HCT116 (cell line): ENCODE results near the gene HIGD1A. TPM values are rescaled to one million over a fixed set of nuclear protein-coding genes. Genes with fewer than 3 reads are reported as not detected.

Source experiments
- ATAC-seq: fragments of 200-7000 bp; cut with Tn5 transposase; 2 replicates; pipeline ENCODE4 v1.9.1; 2020; ENCODE audit warnings: mild to moderate bottlenecking, moderate library complexity
- BruUV-seq: library from RNA; stranded (reverse); fragments of 400-500 nt; replicated peaks from 2 replicates; lab custom pipeline; 2021; lab: Mats Ljungman, UMichigan
- CTCF ChIA-PET: fragments of 300-600 bp; sonication (Branson Sonifier 250); formaldehyde crosslinking; loops from one replicate; lab custom pipeline; 2021; ENCODE audit warnings: antibody characterized with exemption; lab: Charles Lee
- POLR2A ChIA-PET: fragments of 300-600, 350-600 bp; sonication (Branson Sonifier 250); formaldehyde crosslinking; loops from one replicate; lab custom pipeline; 2021; ENCODE audit warnings: antibody characterized with exemption; lab: Charles Lee
- RAD21 ChIA-PET, 2 experiments: fragments of 300-600 bp; sonication (Branson Sonifier 250); formaldehyde crosslinking; loops; one replicate each; lab custom pipeline; 2023; ENCODE audit warnings: low total read pairs in 2 of 2; ENCODE audit not compliant: uncharacterized antibody in 2 of 2, unreplicated experiment in 2 of 2, low non-redundant PET in 1 of 2; lab: Charles Lee
- DNase-seq: peaks from one replicate; pipeline ENCODE4 v3.0.0-alpha.2; 2010; ENCODE audit warnings: low read depth, low spot score
- H2AFZ ChIP-seq: fragments of 200-600 bp; shearing (Covaris generic), sonication (generic); 2 replicates; pipeline ENCODE4 v1.6.1; 2017; ENCODE audit warnings: low read depth, mixed run types, mixed read lengths, antibody characterized with exemption, low read length; ENCODE audit not compliant: poor library complexity, severe bottlenecking
- H3K27ac ChIP-seq: 2 replicates; pipeline ENCODE4 v1.5.1; 2012; ENCODE audit warnings: low read depth, low read length
- H3K27me3 ChIP-seq: fragments of 200-600 bp; sonication (generic); 2 replicates; pipeline ENCODE4 v1.6.1; 2016; ENCODE audit warnings: mixed run types, low read length, mixed read lengths; ENCODE audit not compliant: insufficient read depth
- H3K36me3 ChIP-seq, 2 experiments: fragments of 200-500 bp in 1 of 2; fragments of 200-600 bp in 1 of 2; sonication (Bioruptor generic) in 1 of 2; sonication (generic) in 1 of 2; 2 replicates each; pipeline versions ENCODE4 v1.5.1 to v1.6.1; 2014 to 2016; ENCODE audit warnings: low read length in 2 of 2, inconsistent platforms in 1 of 2, mixed read lengths in 1 of 2, mixed run types in 1 of 2; ENCODE audit not compliant: insufficient read depth in 2 of 2, control insufficient read depth in 1 of 2
- H3K4me1 ChIP-seq, 2 experiments: fragments of 200-600 bp in 1 of 2; sonication (generic) in 1 of 2; 2 replicates each; pipeline versions ENCODE4 v1.5.1 to v1.6.1; 2012 to 2017; ENCODE audit warnings: low read length in 2 of 2, inconsistent platforms in 1 of 2, mild to moderate bottlenecking in 1 of 2, mixed read lengths in 1 of 2, mixed run types in 1 of 2, moderate library complexity in 1 of 2; ENCODE audit not compliant: insufficient read depth in 2 of 2, control insufficient read depth in 1 of 2
- H3K4me2 ChIP-seq: fragments of 200-600 bp; sonication (generic); 2 replicates; pipeline ENCODE4 v1.6.1; 2017; ENCODE audit warnings: mixed run types, low read length, mixed read lengths
- H3K4me3 ChIP-seq, 2 experiments: fragments of 200-600 bp in 1 of 2; sonication (generic) in 1 of 2; replicated peaks in 1 of 2; 2 replicates each; pipeline ENCODE4 v1.5.1; 2011 to 2016; ENCODE audit warnings: low read length in 2 of 2, control low read depth in 1 of 2, low read depth in 1 of 2, mild to moderate bottlenecking in 1 of 2, mixed read lengths in 1 of 2, mixed run types in 1 of 2
- H3K79me2 ChIP-seq: fragments of 200-600 bp; sonication (generic); 2 replicates; pipeline ENCODE4 v1.6.1; 2017; ENCODE audit warnings: mild to moderate bottlenecking, mixed run types, low read length, moderate library complexity, mixed read lengths; ENCODE audit not compliant: insufficient read depth
- H3K9ac ChIP-seq: fragments of 200-600 bp; sonication (generic); 2 replicates; pipeline ENCODE4 v1.6.1; 2016; ENCODE audit warnings: low read length, mixed read lengths
- H3K9me2 ChIP-seq: fragments of 200-600 bp; sonication (generic), shearing (Covaris generic); 2 replicates; pipeline ENCODE4 v1.6.1; 2017; ENCODE audit warnings: mixed run types, mild to moderate bottlenecking, moderate library complexity; ENCODE audit not compliant: insufficient read depth
- H3K9me3 ChIP-seq, 2 experiments: fragments of 200-500 bp in 1 of 2; fragments of 200-600 bp in 1 of 2; sonication (Bioruptor generic) in 1 of 2; sonication (generic) in 1 of 2; 2 replicates each; pipeline ENCODE4 v1.6.1; 2014 to 2017; ENCODE audit warnings: low read length in 2 of 2, mixed read lengths in 2 of 2, inconsistent platforms in 1 of 2, low read depth in 1 of 2, mild to moderate bottlenecking in 1 of 2, mixed run types in 1 of 2, moderate library complexity in 1 of 2; ENCODE audit not compliant: control insufficient read depth in 1 of 2, insufficient read depth in 1 of 2
- H4K20me1 ChIP-seq: fragments of 200-600 bp; sonication (generic), shearing (Covaris generic); 2 replicates; pipeline ENCODE4 v1.6.1; 2017; ENCODE audit warnings: mixed run types, mild to moderate bottlenecking, moderate library complexity; ENCODE audit not compliant: insufficient read depth
- CBX3 ChIP-seq: IDR thresholded peaks from 2 replicates; pipeline ENCODE4 v1.6.1; 2012; ENCODE audit warnings: low read depth
- EGR1 ChIP-seq: IDR thresholded peaks from 2 replicates; pipeline ENCODE4 v1.6.1; 2012; ENCODE audit warnings: low read depth
- ELF1 ChIP-seq: IDR thresholded peaks from 2 replicates; pipeline ENCODE4 v1.6.1; 2012; ENCODE audit warnings: low read depth, borderline replicate concordance
- EZH2 ChIP-seq: fragments of 200-600 bp; sonication (generic); IDR thresholded peaks from 2 replicates; pipeline ENCODE4 v1.6.1; 2017; ENCODE audit warnings: antibody characterized with exemption, mixed run types
- EZH2phosphoT487 ChIP-seq: fragments of 200-600 bp; IDR thresholded peaks from 2 replicates; pipeline ENCODE4 v1.6.1; 2018; ENCODE audit warnings: antibody characterized with exemption, borderline replicate concordance
- FOSL1 ChIP-seq: IDR thresholded peaks from 2 replicates; pipeline ENCODE4 v1.6.1; 2012; ENCODE audit warnings: low read depth
- POLR2A ChIP-seq: IDR thresholded peaks from 2 replicates; pipeline ENCODE4 v1.7.0; 2011; ENCODE audit warnings: borderline replicate concordance; ENCODE audit not compliant: insufficient read depth, insufficient read length; ENCODE audit errors: extremely low read depth
- POLR2AphosphoS5 ChIP-seq: IDR thresholded peaks from 2 replicates; pipeline ENCODE4 v1.6.1; 2011; ENCODE audit warnings: mild to moderate bottlenecking, low read depth, low read length, moderate library complexity
- RAD21 ChIP-seq: IDR thresholded peaks from 2 replicates; pipeline ENCODE4 v1.6.1; 2012; ENCODE audit warnings: low read depth, mild to moderate bottlenecking
- SIN3A ChIP-seq: IDR thresholded peaks from 2 replicates; pipeline ENCODE4 v1.6.1; 2012; ENCODE audit warnings: low read depth
- SP1 ChIP-seq: IDR thresholded peaks from 2 replicates; pipeline ENCODE4 v1.6.1; 2012; ENCODE audit warnings: low read depth
- SRF ChIP-seq: IDR thresholded peaks from 2 replicates; pipeline ENCODE4 v1.6.1; 2012; ENCODE audit warnings: low read depth
- TCF7L2 ChIP-seq: IDR thresholded peaks from 2 replicates; pipeline ENCODE4 v1.7.0; 2011; ENCODE audit warnings: borderline replicate concordance, inconsistent platforms; ENCODE audit not compliant: insufficient read depth, insufficient read length; ENCODE audit errors: extremely low read depth
- YY1 ChIP-seq: IDR thresholded peaks from 2 replicates; pipeline ENCODE4 v1.6.1; 2011; ENCODE audit warnings: low read length, low read depth, moderate library complexity, mild to moderate bottlenecking; ENCODE audit not compliant: insufficient replicate concordance; ENCODE audit errors: extremely low read depth
- ZFX ChIP-seq: fragments of 450-650 bp; IDR thresholded peaks from 2 replicates; pipeline ENCODE4 v1.6.1; 2017
- ZNF274 ChIP-seq: fragments of 200-500 bp; sonication (Bioruptor generic); IDR thresholded peaks from 2 replicates; pipeline ENCODE4 v1.6.1; 2014; ENCODE audit warnings: mild to moderate bottlenecking, low read depth, low read length, inconsistent platforms
- intact Hi-C: fragments of 100-400 bp; cut with micrococcal nuclease; formaldehyde crosslinking; loops from 2 replicates; pipeline ENCODE4 v1.10.0; 2022
- total RNA-seq: library from RNA; stranded (reverse); gene quantifications from one replicate; pipeline ENCODE4 v1.2.1, GENCODE V29; 2021; ENCODE audit not compliant: unreplicated experiment
- TF ChIP-seq, protein P1 (sequence below): IDR thresholded peaks from 2 replicates; pipeline ENCODE4 v1.6.1; 2012
- TF ChIP-seq, protein P2 (sequence below): IDR thresholded peaks from 2 replicates; pipeline ENCODE4 v1.6.1; 2011; ENCODE audit warnings: mild to moderate bottlenecking, low read length, moderate library complexity; ENCODE audit not compliant: insufficient replicate concordance; ENCODE audit errors: extremely low read depth

HIGD1A gene
- total RNA-seq, 1 experiment from 2014 or later = 71.2 TPM

DNA sequence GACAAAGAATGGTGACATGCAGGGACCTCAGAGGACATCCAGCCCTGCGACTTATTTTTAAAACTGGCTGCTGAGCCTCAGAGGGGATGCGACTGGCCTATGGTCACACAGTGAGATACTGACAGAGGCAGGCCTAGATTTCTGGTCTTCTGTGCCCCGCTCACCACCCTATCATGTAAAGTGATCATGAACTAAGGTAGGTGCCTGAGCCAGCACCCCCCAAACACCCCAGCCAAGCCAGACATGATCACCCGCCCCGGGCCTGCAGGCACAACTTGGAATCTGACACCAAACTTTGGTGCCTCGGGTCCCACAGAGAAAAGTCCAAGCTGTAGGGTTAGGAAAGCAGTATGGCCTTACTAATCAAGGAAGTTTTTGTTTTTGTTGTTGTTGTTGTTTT lies 67.8 kb downstream of the HIGD1A start:
- TF ChIP-seq SIN3A (no peak), RAD21 (no peak)
- TF ChIP-seq, protein P1, sequence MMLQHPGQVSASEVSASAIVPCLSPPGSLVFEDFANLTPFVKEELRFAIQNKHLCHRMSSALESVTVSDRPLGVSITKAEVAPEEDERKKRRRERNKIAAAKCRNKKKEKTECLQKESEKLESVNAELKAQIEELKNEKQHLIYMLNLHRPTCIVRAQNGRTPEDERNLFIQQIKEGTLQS = no peak
- TF ChIP-seq, protein P2, sequence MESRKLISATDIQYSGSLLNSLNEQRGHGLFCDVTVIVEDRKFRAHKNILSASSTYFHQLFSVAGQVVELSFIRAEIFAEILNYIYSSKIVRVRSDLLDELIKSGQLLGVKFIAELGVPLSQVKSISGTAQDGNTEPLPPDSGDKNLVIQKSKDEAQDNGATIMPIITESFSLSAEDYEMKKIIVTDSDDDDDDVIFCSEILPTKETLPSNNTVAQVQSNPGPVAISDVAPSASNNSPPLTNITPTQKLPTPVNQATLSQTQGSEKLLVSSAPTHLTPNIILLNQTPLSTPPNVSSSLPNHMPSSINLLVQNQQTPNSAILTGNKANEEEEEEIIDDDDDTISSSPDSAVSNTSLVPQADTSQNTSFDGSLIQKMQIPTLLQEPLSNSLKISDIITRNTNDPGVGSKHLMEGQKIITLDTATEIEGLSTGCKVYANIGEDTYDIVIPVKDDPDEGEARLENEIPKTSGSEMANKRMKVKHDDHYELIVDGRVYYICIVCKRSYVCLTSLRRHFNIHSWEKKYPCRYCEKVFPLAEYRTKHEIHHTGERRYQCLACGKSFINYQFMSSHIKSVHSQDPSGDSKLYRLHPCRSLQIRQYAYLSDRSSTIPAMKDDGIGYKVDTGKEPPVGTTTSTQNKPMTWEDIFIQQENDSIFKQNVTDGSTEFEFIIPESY = no peak
- Histone ChIP-seq H3K27me3 (no peaks in the 10 kb centered on the region), H3K27ac (no peak overlapping the region), H2AFZ (no peak overlapping the region), H3K9me2 (no peaks in the 10 kb centered on the region), H3K9me3 (no peaks in the 10 kb centered on the region), H3K4me3 (no peak overlapping the region), H4K20me1 (no peaks in the 10 kb centered on the region), H3K4me1 (no peaks in the 10 kb centered on the region), H3K9ac (no peak overlapping the region), H3K36me3 (no peaks in the 10 kb centered on the region), H3K79me2 (no peaks in the 10 kb centered on the region), H3K4me2 (no peak overlapping the region)
- CTCF ChIA-PET = no interaction called here
- POLR2A ChIA-PET = no interaction called here
- BruUV-seq = no TSS peak
- DNase-seq = no peak
- ATAC-seq = no peak
- RAD21 ChIA-PET = no interaction called here
- intact Hi-C loops = no loop called here

DNA sequence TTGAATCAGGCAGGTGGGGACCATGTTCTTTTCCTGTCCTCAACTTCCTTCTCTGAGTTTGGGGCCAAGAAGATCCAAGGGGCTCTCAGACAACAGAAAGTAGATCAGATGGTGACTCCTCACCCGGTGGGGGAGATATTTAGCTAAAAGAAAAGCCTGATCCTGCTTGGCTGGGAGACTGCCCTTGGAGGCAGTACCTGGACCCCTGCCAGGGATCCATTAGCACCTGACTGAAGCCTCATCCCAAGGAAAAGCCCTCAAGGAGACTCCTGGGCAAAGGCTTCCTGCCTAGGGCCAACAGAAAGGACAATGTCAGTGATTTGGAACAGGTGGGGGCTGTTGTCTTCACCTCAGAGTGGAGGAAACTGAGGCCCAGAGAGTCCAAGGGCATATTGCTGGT lies 68.2 kb downstream of the HIGD1A start:
- Histone ChIP-seq H3K4me2 (no peak overlapping the region), H3K4me1 (no peaks in the 10 kb centered on the region), H3K36me3 (no peaks in the 10 kb centered on the region), H2AFZ (no peak overlapping the region), H3K79me2 (no peaks in the 10 kb centered on the region), H3K9ac (no peak overlapping the region), H3K27ac (no peak overlapping the region), H3K27me3 (no peaks in the 10 kb centered on the region), H3K9me2 (no peaks in the 10 kb centered on the region), H4K20me1 (no peaks in the 10 kb centered on the region), H3K4me3 (no peak overlapping the region), H3K9me3 (no peaks in the 10 kb centered on the region)
- RAD21 ChIA-PET = no interaction called here
- DNase-seq (no peak), ATAC-seq (no peak)
- POLR2A ChIA-PET = no interaction called here
- no TSS peak for BruUV-seq
- intact Hi-C loops = no loop called here
- TF ChIP-seq TCF7L2 = no peak
- no peak for TF ChIP-seq FOSL1
- TF ChIP-seq, protein P2 = no peak
- TF ChIP-seq EGR1 = no peak
- no peak for TF ChIP-seq RAD21
- TF ChIP-seq YY1 = no peak
- no peak for TF ChIP-seq CBX3
- no peak for TF ChIP-seq ZNF274
- TF ChIP-seq EZH2 = no peak
- no peak for TF ChIP-seq EZH2phosphoT487
- TF ChIP-seq SRF = no peak
- no peak for TF ChIP-seq ZFX
- TF ChIP-seq POLR2A = no peak
- no peak for TF ChIP-seq ELF1
- TF ChIP-seq SP1 = no peak
- no peak for TF ChIP-seq POLR2AphosphoS5
- TF ChIP-seq SIN3A = no peak
- CTCF ChIA-PET = interaction anchor here (1.2 kb wide), 1 partner anchor 9 kb away, joined by 5 read pairs; no protein-coding TSS in a partner anchor
